Measurements from ENCODE around the gene MPC2. TPM values are rescaled to one million over a fixed set of nuclear protein-coding genes. Genes with fewer than 3 reads are reported as not detected.

Gene MPC2
- total RNA-seq, 1 experiment from 2014 or later: 71.7 TPM

DNA sequence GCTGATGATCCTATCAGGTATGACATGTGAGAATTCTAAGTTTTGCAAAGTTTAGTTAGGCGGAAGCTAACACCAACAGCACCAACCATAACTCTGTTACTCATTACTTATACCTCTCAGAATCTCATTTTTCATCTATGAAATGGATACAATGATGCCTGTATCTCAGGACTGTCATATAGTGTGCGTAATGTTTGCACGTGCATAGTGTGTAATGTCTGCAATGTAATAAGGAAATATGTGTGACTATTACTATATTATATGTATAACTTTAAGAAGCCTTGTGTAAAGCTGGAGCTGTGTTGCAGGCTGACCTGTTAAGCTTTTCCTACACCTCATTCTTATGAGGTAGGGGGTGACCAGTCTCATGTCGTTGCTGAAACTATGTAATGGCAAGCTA is 36.0 kb downstream of the MPC2 start:
- DNase-seq (ENCODE audit: low read depth, low spot score) (no peak), ATAC-seq (no peak)
- intact Hi-C loops (cut with micrococcal nuclease; ENCODE audit: unreplicated experiment): no loop called here
- Histone ChIP-seq H3K9me3 (ENCODE audit: control insufficient read depth, insufficient read depth, low read depth, low read length) (no peaks in the 10 kb centered on the region), H3K4me1 (ENCODE audit: control insufficient read depth, insufficient read depth, low read length) (no peaks in the 10 kb centered on the region), H3K27me3 (ENCODE audit: control insufficient read depth, insufficient read depth, low read length) (no peaks in the 10 kb centered on the region), H3K4me3 (ENCODE audit: low read depth in 2 of 2, low read length in 2 of 2) (no peak overlapping the region), H3K27ac (ENCODE audit: low read length) (no peak overlapping the region), H3K36me3 (ENCODE audit: control insufficient read depth, insufficient read depth, low read length) (no peaks in the 10 kb centered on the region)
- in situ Hi-C loops (cut with HindIII; ENCODE audit: low pct_unique_long_range_greater_than_20kb, low sequenced_read_pairs): no loop called here
- BruUV-seq (replicated peaks): no TSS peak
- CTCF ChIA-PET: no interaction called here
- TF ChIP-seq POLR2AphosphoS5 (IDR thresholded peaks at IDR 0.05; ENCODE audit: low read depth, low read length): no peak
- TF ChIP-seq TCF7L2 (IDR thresholded peaks at IDR 0.05; ENCODE audit: low read depth, low read length): no peak
- TF ChIP-seq CTCF (IDR thresholded peaks at IDR 0.05): no peak
- TF ChIP-seq, protein P1, sequence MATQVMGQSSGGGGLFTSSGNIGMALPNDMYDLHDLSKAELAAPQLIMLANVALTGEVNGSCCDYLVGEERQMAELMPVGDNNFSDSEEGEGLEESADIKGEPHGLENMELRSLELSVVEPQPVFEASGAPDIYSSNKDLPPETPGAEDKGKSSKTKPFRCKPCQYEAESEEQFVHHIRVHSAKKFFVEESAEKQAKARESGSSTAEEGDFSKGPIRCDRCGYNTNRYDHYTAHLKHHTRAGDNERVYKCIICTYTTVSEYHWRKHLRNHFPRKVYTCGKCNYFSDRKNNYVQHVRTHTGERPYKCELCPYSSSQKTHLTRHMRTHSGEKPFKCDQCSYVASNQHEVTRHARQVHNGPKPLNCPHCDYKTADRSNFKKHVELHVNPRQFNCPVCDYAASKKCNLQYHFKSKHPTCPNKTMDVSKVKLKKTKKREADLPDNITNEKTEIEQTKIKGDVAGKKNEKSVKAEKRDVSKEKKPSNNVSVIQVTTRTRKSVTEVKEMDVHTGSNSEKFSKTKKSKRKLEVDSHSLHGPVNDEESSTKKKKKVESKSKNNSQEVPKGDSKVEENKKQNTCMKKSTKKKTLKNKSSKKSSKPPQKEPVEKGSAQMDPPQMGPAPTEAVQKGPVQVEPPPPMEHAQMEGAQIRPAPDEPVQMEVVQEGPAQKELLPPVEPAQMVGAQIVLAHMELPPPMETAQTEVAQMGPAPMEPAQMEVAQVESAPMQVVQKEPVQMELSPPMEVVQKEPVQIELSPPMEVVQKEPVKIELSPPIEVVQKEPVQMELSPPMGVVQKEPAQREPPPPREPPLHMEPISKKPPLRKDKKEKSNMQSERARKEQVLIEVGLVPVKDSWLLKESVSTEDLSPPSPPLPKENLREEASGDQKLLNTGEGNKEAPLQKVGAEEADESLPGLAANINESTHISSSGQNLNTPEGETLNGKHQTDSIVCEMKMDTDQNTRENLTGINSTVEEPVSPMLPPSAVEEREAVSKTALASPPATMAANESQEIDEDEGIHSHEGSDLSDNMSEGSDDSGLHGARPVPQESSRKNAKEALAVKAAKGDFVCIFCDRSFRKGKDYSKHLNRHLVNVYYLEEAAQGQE (IDR thresholded peaks at IDR 0.05; ENCODE audit: insufficient read depth in 1 of 2, low read depth in 2 of 2, low read length in 1 of 2): no peak
- POLR2A ChIA-PET: no interaction called here

DNA sequence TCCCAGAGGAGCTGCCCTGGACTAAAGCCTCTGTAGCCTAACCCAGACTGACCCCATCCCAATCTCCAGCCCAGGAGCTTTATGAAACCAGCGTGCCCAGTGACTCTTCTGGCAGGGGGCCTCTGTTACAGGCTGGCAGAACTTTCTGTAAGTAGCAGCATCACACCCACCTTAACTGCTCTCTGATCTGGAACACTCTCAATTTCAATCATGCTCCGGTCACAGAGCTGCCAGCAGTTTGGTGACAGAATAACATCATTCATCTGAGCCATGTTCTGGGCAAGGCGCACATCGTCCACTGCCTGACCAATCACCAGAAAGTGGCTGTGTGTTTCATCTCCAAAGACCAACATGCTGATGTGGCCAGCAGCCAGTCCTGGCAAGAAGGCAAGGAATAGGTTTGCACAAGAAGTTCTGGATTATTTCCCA is 37.6 kb downstream of the MPC2 start:
- ATAC-seq: no peak

More for the DNA sequence above, 37.6 kb downstream of the MPC2 start:
- BruUV-seq (replicated peaks): no TSS peak
- no peak for DNase-seq (ENCODE audit: low read depth, low spot score)
- in situ Hi-C loops (cut with HindIII; ENCODE audit: low pct_unique_long_range_greater_than_20kb, low sequenced_read_pairs): no loop called here
- no peak for TF ChIP-seq TCF7L2 (IDR thresholded peaks at IDR 0.05; ENCODE audit: low read depth, low read length)
- TF ChIP-seq, protein P1 (IDR thresholded peaks at IDR 0.05; ENCODE audit: insufficient read depth in 1 of 2, low read depth in 2 of 2, low read length in 1 of 2): no peak
- no peak for TF ChIP-seq POLR2AphosphoS5 (IDR thresholded peaks at IDR 0.05; ENCODE audit: low read depth, low read length)
- TF ChIP-seq SIN3A (IDR thresholded peaks at IDR 0.05; ENCODE audit: borderline replicate concordance, insufficient read depth, low read depth, low read length): no peak
- TF ChIP-seq CTCF (IDR thresholded peaks at IDR 0.05): no peak
- no peak overlapping the region for H3K4me3 ChIP-seq (ENCODE audit: low read depth in 2 of 2, low read length in 2 of 2)
- H3K4me1 ChIP-seq (ENCODE audit: control insufficient read depth, insufficient read depth, low read length): no peaks in the 10 kb centered on the region
- ChIA-PET CTCF (no interaction called here), POLR2A (no interaction called here)
- no peaks in the 10 kb centered on the region for H3K36me3 ChIP-seq (ENCODE audit: control insufficient read depth, insufficient read depth, low read length)
- H3K9me3 ChIP-seq (ENCODE audit: control insufficient read depth, insufficient read depth, low read depth, low read length): no peaks in the 10 kb centered on the region
- no peaks in the 10 kb centered on the region for H3K27me3 ChIP-seq (ENCODE audit: control insufficient read depth, insufficient read depth, low read length)
- H3K27ac ChIP-seq (ENCODE audit: low read length): no peak overlapping the region
- intact Hi-C loops (cut with micrococcal nuclease; ENCODE audit: unreplicated experiment): no loop called here

All from Panc1 (cell line).